8988T (cell line): ENCODE measurements around the gene CNNM2.
"Not testable (repeated sequence)": the region's sequence is repeated elsewhere in the genome, so short reads cannot be mapped to it uniquely, and the experiment has no call there.

ENCODE experiments used
- DNase-seq: peaks from one replicate; pipeline ENCODE4 v3.0.0; 2011

Gene CNNM2

DNA sequence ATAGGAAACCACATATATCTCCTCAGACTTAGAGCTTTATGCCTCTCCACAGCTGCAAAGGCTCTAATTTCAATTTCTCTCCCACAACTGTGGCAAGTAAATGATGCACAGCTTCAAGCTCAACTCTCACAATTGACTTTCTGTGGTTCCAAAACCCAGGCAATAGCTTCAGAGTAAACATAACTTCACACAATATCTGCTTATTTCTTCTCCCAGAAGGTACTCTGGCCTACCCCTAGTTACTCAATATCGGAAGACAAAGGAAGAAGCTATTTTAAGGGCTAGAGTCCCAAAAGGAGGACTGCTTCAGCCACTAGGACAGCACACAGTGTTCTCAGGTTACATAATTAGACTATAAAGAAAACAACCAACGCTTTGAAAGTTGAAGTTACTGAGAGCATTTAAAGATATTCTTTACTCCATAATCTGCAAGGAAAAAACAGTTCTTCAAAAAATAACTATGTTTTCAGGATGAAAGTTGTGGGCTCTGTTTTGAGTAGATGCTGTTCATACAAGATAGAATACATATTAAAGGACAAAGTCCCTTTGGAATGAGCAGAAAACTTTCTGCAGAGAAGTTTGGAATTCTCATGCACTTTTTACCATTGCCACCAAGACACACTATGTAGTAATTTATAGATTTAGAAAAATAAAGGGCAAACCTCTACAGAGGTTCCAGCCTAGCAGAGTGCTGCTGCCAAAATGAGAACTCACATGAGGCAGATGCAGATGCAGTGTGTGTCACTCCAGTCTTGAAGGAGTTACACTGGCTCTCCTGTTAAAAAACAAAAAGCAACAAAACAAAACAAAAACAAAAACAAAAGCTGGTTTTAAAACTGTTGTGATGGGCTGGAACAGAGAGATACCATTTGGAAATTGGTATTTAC lies 193.2 kb downstream of the CNNM2 start:
- DNase-seq = no peak

DNA sequence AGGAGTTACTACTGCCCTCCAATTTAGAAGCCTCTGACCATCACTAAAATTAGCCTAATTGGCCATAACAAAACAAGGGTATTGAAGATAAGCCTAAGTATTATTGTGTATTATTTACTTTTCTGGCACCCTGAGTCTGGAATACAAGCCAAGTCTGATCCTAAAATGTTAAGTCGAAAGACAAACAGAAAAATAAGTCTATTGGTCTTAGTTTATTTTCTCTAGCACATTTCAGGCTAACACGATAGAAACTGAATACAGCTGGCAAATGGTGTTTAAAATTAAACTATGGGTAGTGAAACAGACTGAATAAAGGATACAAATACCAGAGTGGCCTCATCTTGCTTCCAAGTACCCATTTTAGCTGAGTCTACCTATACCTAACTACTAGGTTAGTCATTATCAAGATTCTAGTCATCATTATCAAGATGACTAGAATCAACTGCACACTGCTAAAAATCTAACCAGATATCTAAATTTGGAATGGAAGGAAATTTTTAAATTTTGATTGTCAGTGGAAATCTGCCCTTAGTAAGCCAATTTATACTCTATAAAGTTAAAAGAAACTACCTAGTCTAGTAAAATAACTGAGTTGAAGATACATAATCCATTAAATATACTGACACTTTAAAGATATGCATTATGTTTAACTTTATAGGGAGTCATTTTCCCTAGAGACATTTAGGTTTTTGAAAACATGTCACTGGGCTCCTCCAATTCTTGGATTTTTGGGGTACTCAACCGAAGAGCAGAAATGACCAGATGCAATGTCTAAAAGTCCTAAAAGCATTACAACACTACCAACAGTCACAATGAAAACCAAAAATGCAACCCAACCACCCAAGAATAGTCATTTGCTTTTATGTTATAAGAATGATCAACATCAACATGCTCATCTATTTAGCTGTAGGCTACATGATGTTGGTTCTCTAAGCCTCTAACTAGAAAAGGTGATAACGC lies 194.1 kb downstream of the CNNM2 start:
- no peak for DNase-seq

DNA sequence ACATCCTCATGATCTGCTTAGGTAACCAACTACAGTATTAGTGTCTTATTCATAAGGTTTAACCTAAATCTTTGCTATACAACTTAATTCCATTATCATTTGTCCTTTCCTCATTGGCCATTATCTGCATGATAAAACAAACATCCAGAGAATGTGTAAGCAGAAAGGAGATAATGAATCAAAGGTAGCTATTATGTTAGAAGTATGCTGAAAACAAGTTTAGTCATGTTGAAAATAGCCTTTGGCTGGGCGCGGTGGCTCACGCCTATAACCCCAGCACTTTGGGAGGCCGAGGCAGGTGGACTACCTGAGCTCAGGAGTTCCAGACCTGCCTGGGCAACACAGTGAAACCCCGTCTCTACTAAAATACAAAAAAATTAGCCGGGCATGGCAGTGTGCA lies 196.8 kb downstream of the CNNM2 start:
- DNase-seq = no peak

DNA sequence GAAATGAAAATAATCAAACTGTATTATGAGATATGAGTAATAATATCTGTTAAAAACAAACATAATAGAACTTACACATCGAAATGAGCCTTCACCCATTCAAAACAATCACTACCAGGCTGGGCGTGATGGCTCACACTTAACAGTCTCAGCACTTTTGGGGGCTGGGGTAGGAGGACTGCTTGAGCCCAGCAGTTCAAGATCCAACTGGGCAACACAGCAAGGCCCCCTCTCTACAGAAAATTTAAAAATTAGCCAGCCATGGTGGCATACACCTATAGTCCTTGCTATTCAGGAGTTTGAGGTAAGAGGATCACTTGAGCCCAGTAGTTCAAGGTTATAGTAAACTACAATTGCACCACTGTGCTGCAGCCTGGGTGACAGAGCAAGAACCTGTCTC lies 199.2 kb downstream of the CNNM2 start:
- no peak for DNase-seq

DNA sequence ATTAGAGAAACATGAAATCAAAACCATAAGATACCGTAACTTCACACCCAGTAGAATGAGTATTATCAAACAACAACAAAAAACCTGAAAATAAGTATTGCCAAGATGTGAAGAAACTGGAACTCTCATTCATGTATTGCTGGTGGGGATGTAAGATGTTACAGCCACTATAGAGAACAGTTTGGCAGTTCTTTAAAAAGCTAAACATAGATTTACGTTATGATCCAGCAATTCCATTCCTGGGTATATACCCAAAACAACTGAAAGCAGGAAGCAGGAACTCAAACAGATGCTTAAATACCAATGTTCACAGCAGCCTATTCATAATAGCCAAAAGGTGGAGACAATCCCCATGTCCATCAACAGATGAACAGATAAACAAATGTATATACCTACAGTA lies 202.5 kb downstream of the CNNM2 start:
- DNase-seq = no peak

- DNase-seq = no peak
These were observed 203.1 kb downstream of the CNNM2 start for GRCh38 chr10:103120977-103121735.

DNA sequence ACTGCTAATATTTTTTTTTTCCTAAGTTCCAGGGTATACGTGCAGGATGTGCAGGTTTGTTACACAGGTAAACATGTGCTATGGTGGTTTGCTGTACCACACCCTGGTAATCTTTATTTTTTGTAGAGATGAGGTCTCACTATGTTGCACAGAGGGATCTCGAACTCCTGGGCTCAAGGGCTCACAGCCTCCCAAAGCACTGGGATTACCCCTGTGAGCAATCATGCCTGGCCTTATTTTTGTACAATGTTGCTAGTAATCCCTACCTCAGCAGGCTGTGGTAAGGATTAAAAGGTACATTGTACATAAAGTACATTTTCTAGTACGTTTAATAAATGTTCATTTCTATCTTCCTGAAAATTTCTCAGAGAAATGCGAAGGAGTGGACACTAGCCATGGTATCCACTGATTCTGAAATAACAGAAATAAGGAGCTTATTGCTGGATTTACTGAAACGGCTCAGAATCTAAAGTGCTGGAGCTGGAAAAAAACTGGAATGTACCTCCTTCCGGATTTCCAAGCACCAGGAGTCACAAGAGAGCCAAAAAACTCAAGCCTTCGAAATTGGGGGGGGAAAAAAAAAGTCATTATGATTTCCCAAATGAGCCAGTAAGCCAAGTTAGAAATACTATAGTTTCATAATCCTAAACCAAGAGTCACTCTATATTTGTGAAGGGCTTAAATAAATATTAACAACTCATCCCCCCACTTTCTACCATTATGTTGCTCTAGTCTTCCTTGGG lies 205.4 kb downstream of the CNNM2 start:
- DNase-seq = no peak

DNA sequence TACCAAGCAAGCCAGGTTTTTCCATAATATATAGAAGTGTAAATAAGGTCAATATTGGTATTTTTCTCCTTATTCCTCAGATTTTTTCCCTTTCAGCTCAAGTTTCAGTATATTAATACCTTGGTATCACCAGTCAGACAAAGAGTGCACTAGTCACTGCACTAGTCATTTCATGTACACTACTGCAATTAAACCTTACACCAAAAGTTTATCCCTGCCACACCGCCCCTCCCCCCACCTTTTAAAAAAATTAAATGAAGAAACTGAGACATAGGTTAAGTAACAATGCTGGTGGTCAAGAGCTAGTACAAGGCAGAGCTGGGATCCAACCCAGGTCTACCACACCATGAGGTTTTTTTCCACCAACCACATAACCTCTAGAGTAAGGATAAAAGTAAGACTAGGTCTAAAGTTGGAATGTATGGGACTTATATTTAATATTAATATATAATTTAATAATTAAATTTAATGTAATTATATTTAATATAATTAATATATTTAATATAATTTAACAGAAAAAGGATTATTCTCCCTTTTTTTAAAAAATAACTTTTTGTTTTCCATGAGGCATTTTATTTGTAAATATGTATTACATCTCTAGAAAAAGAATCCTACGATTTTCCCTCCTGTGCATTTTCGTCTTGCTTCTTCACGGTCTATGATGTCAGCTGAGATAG lies 206.5 kb downstream of the CNNM2 start:
- DNase-seq = no peak

- DNase-seq = no peak
These were observed 207.5 kb downstream of the CNNM2 start for GRCh38 chr10:103125323-103126267.

DNA sequence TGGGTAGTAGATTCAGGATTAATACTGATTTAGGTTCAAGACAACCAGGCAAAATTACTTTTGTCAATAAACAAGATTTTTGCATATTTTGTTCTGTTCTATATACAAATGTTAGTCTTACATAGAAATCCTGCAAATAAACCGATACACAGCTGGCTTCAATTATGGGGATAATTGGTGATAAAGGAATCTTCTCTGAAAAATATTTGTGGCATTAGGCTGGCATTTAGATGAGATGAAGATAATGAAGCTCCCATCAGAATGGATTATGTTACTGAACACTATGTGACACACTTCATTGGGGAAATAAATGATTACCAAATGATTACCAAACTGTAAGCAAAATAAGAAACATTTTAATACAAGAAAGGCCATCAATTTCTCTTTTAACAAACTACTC lies 209.1 kb downstream of the CNNM2 start:
- no peak for DNase-seq

GRCh38 chr10:103130180-103130579 lies 212.1 kb downstream of the CNNM2 start:
- DNase-seq = not testable (repeated sequence)

- DNase-seq = no peak
These were observed 212.8 kb downstream of the CNNM2 start for GRCh38 chr10:103130910-103131309.

DNA sequence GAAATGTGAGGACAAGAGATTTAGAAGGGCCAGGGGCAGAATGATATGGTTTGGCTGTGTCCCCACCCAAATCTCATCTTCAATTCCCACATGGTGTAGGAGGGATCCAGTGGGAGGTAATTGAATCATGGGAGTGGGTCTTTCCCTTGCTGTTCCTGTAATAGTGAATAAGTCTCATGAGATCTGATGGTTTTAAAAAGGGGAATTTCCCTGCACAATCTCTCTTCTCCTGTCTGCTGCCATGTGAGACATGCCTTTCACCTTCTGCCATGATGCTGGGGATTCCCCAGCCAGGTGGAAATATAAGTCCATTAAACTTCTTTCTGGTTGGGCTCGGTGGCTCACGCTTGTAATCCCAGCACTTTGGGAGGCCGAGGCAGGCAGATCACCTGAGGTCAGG lies 217.1 kb downstream of the CNNM2 start:
- not testable (repeated sequence) for DNase-seq

- no peak for DNase-seq
These were observed 221.7 kb downstream of the CNNM2 start for GRCh38 chr10:103139803-103140202.
